AG09319 (cell line): ENCODE results near the gene TRIM60.
A peak's percentile ranks its signal among the peaks of the same experiment; 100 is the strongest.
"Not testable (repeated sequence)": the region's sequence is repeated elsewhere in the genome, so short reads cannot be mapped to it uniquely, and the experiment has no call there.

Source experiments
- DNase-seq: peaks from one replicate; pipeline ENCODE4 v3.0.0-alpha.2; 2010; ENCODE audit warnings: low read depth; ENCODE audit errors: extremely low read depth
- CTCF ChIP-seq: IDR thresholded peaks from 2 replicates; pipeline ENCODE4 v1.5.1; 2011; ENCODE audit warnings: low read depth, mild to moderate bottlenecking, inconsistent platforms, low read length, moderate library complexity

TRIM60 gene

GRCh38 chr4:165016971-165017370 lies 14.8 kb upstream of the TRIM60 start:
- DNase-seq, result no peak
- peak; percentile 13 for TF ChIP-seq CTCF

- DNase-seq, result not testable (repeated sequence)
These were observed 11.8 kb upstream of the TRIM60 start for GRCh38 chr4:165019995-165020394.

GRCh38 chr4:165025782-165026181 lies 6.0 kb upstream of the TRIM60 start:
- not testable (repeated sequence) for DNase-seq

DNA sequence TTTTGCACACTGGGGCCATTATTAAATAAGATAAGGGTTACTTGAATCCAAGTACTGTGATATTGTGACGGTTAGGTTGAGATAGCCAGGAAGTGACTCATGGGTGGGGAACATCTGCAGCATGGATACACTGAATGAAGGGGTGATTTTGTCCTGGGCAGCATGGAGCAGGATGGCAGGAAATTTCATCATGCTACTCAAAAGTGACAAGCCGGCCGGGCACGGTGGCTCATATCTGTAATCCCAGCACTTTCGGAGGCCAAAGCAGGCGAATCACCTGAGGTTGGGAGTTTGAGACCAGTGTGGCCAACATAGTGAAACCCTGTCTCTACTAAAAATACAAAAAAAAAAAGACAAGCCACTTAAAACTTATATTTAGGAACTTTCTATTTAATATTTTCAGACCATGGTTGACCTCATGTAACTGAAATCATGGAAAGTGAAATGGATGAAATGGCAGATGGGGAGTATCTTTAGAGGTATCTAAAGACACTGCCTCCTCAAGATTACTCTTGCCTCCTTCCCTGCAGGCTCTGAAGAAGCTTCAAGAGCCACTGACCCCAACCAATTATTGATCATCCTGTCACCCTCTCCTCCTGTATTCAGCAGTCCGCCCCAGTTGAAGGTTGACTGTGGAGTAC lies 3.9 kb upstream of the TRIM60 start:
- no peak for DNase-seq
- no peak for TF ChIP-seq CTCF

DNA sequence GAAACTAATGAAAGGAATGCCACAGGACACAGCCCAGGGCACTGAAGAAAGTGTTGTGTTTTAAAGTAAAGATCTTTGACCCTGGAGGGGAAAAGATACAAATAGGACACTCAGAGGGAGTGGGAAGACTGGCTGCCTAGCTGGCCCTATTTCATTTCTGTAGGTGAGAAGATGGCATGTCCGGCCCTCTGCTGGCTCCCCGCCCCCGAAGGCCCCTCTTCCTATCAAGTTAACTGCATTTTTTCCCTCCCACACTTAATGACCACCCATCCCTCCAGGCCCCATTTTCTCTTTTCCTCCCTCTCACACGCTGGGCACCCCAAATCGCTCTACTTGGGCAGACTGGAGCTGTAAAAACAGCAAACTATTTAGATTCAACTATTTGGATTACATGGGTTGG lies 16.4 kb downstream of the TRIM60 start:
- no peak for DNase-seq
- no peak for TF ChIP-seq CTCF

GRCh38 chr4:165052627-165053026 lies 20.8 kb downstream of the TRIM60 start:
- no peak for TF ChIP-seq CTCF
- no peak for DNase-seq

- no peak for DNase-seq
- TF ChIP-seq CTCF, result no peak
These were observed 21.8 kb downstream of the TRIM60 start, which contains the start of gene TRIM75 for GRCh38 chr4:165053645-165054044. Gene TRIM75, plus strand, starts transcription at chr4:165053866. Its CDS starts 5,282 bp downstream, at chr4:165059148.

DNA sequence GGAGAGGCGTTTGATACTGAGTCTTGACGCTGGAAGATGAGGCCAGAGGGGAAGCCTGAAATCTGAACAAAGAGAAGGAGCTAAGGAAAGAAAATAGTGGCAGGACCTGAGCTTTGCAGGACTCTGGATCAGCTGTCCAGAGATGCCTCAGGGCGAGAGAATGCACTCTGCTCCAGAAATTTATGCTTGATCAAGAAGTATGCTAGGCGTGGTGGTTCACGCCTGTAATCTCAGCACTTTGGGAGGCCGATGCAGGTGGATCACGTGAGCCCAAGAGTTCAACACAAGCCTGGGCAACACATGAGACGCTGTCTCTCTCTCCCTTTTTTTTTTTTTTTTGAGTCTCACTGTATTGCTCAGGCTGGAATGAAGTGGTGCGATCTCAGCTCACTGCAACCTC lies 23.8 kb downstream of the TRIM60 start:
- no peak for TF ChIP-seq CTCF
- DNase-seq, result no peak
